NCI-H1105 (cell line): ENCODE data around the gene PRR12.
A peak's percentile ranks its signal among the peaks of the same experiment; 100 is the strongest.

Source experiments
- DNase-seq: peaks from one replicate; lab custom pipeline; 2025; lab: John Stamatoyannopoulos, UW

PRR12 gene

GRCh38 chr19:49560358-49560900 lies 30.6 kb upstream of the PRR12 start:
- DNase-seq, result no peak

GRCh38 chr19:49564616-49565045 lies 26.4 kb upstream of the PRR12 start:
- DNase-seq, result no peak

GRCh38 chr19:49565261-49565660 lies 25.7 kb upstream of the PRR12 start:
- DNase-seq, result no peak

- DNase-seq, result no peak
Observed at GRCh38 chr19:49566302-49566701, 24.7 kb upstream of the PRR12 start.

GRCh38 chr19:49567861-49568441 lies 23.0 kb upstream of the PRR12 start:
- DNase-seq, result no peak

GRCh38 chr19:49570138-49570856 lies 20.7 kb upstream of the PRR12 start:
- peak; percentile 78 for DNase-seq

- DNase-seq, result no peak
Observed at GRCh38 chr19:49570997-49571676, 19.8 kb upstream of the PRR12 start.

- no peak for DNase-seq
Observed at GRCh38 chr19:49573009-49573408, 18.0 kb upstream of the PRR12 start.

GRCh38 chr19:49573425-49573824 lies 17.6 kb upstream of the PRR12 start:
- DNase-seq, result no peak

GRCh38 chr19:49574206-49574755 lies 16.7 kb upstream of the PRR12 start:
- no peak for DNase-seq

GRCh38 chr19:49579193-49579592 lies 11.8 kb upstream of the PRR12 start:
- no peak for DNase-seq

- DNase-seq, result no peak
Observed at GRCh38 chr19:49579947-49580263, 11.1 kb upstream of the PRR12 start.

- peak; percentile 95 for DNase-seq
Observed at GRCh38 chr19:49580264-49581006, 10.5 kb upstream of the PRR12 start, which contains the start of gene NOSIP. TSS of gene NOSIP (minus strand) at chr19:49580556. CDS start at chr19:49560691, 19,865 bp downstream.

GRCh38 chr19:49581007-49581508 lies 9.9 kb upstream of the PRR12 start, which contains the start of gene PRRG2:
TSS of gene PRRG2 (plus strand) at chr19:49581316. CDS start at chr19:49583220, 1,904 bp downstream.
- no peak for DNase-seq

- no peak for DNase-seq
Observed at GRCh38 chr19:49583239-49583638, 7.7 kb upstream of the PRR12 start.

- DNase-seq, result peak; percentile 26
Observed at GRCh38 chr19:49585023-49585422, 6.0 kb upstream of the PRR12 start.

- DNase-seq, result no peak
Observed at GRCh38 chr19:49587227-49587626, 3.8 kb upstream of the PRR12 start.

GRCh38 chr19:49588365-49589122 lies 2.4 kb upstream of the PRR12 start:
- DNase-seq, result no peak

- no peak for DNase-seq
Observed at GRCh38 chr19:49589502-49589905, 1.5 kb upstream of the PRR12 start.

GRCh38 chr19:49590071-49590970 lies 661 bp upstream of the PRR12 start:
- DNase-seq, result peak; percentile 95
